ENCODE results near the gene PLPPR3.

- TF ChIP-seq CTCF (IDR thresholded peaks at IDR 0.05) (no peak), POLR2A (IDR thresholded peaks at IDR 0.05) (no peak)
These were observed 9.6 kb downstream of the PLPPR3 start for GRCh38 chr19:812049-812746.
